ENCODE data around the gene POLR3H.

The POLR3H gene

DNA sequence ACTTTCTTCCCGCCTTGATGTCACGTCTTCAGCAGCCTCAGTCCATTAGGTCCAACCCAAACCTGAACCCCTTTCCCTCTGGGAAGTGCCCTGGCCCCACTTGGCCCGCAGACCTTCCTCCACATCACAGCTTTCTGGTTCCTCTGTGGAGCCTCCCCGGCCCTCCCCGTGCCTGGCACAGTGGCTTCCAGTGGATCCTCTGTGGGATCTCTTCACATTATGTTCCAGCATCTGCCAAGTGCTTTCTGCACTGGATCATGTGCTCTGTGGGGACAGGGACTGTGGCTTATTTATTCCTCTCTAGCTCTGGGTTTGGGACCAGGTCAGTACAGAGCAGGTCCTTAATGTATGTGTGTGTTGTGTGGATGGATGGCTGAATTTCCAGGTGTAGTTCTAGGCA, 30.9 kb downstream of the POLR3H start:
- no peak for DNase-seq

DNA sequence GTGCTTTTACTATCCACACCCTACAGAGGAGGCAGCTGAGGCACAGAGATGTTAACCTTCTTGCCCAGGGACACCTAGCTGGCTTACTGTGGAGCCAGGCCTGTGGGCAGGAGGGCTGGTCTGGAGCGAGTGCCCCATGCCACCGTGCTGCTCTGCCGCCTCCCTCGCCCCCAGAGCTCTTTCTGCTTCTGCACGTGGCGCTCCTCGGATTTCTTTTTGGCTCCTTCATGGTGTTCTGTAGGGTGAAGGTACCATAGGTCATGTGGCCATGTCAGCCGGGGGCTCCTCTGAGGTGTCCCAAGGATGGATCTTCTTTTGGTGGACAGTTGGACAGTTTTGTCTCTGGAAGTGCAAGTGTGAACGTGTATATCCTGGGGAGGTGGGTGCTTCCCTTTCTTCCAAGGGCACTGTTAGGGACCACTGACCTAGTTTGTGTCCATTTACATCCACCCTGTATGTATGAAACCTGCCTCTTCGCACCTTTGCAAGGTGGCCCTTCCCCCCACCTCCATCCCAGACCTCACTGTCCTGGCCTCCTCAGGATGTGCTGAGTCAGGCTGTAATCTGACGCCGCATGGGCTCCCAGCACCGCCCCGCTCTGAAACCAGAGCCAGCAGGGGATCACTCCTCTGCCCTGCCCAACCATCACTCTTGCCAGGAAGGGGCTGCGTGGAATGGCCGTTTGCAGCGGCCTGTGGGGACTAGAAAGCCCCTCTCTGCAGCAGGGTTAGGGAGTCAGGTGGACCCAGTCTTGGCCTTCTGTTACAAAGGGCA, 31.7 kb downstream of the POLR3H start:
- DNase-seq, result no peak

DNA sequence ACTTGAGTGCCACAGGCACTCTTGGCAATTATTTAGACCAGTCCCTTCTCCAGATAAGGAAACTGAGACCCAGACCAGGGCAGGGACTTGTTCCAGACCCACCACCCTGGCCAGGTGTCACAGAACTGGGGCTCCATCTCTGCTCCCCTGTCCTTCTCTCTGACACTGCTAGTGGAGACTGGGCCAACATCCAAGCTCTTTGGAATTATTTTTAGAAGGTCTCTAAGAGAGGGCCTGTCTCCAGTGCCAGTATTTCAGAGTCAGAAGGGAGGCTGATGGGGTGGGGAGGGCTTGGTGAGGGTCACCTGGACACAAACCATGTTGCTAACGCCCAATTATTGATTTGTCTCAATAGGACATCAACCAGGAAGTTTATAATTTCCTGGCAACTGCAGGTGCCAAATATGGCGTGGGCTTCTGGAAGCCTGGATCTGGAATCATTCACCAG, 32.7 kb downstream of the POLR3H start:
- DNase-seq, result no peak

DNA sequence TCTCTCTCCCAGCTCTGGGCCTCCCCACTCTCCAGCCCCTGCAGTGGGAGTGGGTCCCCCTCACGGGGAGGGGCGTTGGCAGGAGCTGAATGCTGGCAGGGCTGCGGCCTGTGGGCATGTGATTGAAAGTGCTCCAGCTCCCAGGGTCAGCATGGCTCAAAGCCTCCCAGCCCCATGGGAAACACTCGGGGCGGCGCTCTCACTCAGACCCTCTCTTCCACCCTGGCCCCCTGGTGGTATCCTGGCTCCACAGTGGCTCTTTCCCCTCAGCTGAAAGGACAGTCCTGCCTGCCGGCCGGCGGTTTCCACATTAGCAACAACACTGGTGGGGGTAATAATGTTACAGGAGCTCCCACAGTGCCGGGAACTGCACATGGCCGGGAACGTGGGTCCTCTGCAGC, 35.5 kb downstream of the POLR3H start:
- no peak for DNase-seq

DNA sequence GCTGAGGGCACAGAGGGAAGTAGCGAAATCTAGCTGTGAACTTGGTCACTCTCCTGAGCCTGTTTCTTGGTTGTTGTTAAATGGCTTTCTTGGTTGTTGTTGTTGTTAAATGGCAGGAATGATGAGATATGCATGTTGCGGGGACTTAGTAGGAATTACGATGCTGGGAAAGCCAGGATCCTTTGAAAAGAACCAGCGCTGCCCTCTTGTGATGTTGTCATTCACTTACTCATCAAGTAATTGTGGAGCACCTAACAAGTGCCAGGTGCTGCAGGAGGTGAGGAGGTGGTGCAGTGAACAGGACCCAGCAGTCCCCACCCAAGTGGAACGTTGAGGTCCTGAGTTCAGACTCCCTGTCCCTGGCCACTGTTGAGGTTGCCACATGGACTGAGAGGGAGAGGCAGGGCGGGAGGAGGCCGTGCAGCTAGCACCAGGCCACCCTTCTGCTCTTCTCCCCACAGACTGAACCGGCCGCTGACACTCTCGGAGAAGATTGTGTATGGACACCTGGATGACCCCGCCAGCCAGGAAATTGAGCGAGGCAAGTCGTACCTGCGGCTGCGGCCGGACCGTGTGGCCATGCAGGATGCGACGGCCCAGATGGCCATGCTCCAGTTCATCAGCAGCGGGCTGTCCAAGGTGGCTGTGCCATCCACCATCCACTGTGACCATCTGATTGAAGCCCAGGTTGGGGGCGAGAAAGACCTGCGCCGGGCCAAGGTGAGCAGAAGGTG, 36.8 kb downstream of the POLR3H start:
- DNase-seq, result no peak

DNA sequence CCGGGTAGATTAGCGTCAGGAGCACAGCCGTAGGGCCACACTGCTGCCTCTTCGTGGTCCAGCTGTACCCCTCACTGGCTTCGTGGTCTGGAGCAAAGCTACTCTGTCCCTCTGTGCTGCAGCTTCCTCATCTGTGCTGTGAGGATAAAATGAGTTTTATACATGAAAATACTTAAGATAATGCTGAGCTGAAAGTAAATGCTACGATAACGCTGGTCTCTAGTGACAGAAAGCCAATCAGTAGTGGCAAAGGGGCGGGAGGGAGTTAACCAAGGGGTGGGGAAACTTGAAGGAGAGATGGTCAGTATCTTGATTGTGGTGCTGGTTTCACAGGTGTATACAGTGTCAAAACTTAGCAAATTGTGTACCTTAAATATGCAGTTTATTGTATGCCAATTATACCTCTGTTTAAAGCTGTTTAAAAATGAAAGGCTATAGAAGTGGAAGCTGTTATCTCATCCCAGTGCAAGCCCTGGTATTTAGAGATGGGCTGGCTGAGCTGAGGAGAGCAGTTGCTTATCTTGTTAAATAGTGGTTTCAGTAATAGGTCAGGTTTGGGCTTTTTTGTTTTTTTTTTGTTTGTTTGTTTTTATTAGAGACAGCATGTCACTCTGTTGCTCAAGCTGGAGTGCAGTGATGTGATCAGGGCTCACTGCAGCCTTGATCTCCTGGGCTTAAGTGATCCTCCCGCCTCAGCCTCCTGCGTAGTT, 38.6 kb downstream of the POLR3H start:
- no peak for DNase-seq

DNA sequence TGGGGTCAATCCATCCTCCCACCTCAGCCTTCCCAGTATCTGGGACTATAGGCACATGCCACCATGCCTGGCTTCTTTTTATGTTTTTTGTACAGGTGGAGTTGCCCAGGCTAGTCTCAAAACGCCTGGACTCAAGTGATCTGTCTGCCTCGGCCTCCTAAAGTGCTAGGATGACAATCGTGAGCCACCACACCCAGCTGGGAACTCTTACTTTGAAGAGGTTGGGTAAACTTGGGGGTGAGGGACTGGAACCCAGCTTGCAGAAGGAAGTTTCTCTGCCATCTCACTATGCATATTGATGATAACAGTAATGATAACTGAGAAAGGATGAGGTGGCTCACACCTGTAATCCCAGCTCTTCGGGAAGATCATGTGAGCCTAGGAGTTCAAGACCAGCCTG, 39.5 kb downstream of the POLR3H start:
- no peak for DNase-seq

DNA sequence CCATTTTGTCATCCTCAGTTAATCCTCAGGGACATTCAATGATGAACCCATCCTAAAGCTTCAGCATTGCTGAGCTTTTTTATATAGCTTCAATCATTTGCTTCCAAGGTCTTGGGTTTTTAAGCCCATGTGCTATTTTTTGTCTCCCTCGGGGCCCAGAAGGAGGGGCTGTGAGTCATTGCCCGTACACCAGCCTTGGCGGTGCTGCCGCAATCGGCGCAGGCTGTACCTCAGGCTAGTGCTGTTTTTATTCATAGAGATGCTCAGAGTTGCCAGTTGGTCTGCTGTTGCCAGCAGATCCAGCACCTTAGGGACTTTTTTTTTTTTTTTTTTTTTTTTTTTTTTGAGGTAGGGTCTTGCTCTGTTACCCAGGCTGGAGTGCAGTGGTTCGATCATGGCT, 39.9 kb downstream of the POLR3H start:
- no peak for DNase-seq

DNA sequence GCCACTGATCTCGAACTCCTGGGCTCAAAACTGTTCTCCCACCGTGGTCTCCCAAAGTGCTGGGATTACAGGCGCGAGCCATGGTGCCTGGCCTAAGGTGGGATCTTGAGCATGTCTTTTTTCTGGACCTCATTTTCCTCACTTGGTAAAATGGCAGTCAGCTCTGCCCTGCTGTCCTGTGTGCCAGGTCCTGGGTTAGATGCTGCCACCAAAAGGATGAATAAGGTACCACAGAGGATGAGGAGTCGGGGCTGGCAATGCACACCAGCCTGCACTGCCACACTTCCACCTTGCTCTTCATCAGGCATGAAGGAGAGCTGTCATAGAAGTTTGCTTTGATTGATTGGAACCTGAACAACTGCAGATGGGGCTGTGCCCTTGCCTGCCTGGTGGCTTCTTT, 43.1 kb downstream of the POLR3H start:
- DNase-seq, result peak; percentile 46

DNA sequence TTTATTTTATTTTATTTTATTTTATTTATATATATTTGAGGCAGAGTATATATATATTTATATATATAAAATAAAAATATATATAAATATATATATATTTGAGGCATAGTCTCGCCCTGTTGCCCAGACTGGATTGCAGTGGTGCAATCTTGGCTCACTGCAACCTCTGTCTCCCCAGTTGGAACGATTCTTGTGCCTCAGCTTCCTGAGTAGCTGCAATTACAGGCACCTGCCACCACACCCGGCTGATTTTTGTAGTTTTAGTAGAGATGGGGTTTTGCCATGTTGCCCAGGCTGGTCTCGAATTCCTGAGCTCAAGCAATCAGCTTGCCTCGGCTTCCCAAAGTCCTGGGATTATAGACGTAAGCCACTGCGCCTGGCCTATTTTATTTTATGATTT, 44.0 kb downstream of the POLR3H start:
- DNase-seq, result no peak

DNA sequence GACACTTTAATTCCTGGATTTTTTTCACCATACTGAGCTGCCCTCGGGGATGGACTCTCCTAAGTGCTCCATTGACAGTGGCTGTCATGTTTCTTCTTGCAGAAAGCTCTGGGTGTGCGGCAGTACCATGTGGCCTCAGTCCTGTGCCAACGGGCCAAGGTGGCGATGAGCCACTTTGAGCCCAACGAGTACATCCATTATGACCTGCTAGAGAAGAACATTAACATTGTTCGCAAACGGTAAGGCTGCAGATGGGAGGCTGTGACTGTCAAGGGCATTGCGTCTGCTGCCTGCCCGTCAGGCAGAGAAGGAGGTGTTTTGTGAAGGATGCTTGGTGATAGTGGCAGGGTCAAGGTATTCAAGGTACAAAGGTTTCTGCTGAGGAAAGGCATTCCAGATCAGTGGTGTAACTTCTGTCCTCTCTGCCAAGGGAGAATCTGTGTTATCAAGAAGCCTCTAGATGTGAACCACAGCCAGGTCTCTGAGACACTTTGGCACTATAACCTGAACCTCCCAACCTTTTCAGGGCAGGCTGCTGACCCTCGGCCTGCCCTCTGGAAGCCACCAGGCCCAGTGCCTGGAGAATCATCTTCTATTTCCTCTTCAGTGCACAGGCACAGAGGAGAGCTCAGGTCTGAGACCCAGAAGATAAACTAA, 44.5 kb downstream of the POLR3H start:
- DNase-seq, result no peak

DNA sequence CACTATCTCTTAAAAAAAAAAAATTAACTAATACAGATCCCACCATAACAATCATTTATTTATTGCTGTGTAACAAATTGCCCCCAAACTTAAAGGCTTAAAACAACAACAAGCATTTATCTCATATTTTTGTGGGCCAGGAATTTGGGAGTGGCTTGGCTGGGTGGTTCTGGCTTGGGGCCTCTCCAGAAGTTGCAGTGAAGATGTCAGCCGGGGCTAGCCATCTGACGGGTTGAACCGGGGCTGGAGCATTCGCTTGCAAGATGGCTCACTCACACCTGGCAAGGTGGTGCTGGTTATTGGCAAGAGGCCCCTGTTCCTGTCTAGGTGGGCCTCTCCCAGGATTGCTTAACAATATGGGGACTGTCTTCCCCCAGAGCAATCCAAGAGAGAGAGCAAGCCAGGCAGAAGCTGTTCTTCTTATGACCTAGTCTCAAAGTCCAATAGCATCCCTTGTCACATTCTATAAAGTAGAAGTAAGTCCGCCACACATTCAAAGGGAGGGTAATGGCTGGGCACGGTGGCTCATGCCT, 45.9 kb downstream of the POLR3H start:
- DNase-seq, result no peak

DNA sequence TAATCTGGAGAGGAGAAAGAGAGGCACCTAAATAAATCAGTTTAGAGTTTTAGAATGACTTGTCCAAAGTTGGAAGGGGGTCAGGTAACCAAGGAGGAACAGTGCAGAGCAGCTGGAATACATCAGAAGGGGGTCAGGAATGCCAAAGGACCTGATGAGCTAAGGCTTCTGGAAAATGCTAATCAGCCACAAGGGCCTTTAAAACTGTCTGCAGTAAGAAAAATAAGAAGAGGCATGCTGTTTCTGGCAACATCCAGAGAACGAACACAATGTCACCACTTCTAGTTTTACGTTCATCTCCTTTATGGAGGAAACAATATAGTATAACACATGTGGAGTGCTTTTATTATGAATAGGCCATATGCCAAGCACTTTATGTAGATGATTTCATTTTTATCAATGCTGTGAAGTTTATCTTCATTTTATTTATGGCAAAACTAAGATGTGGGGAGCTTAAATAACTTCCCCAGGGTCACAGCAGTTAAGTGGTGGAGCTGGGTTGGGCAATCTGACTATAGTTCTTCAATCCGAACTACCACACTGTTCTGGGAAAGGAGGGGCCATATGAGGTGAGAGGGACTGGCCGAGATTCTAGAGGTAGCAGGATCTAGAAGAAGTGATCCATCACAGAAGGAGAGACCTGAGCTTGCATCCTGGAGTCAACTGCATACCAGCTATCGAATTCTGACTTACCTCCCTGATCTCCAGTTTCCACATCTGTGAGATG, 52.7 kb downstream of the POLR3H start:
- DNase-seq, result no peak

DNA sequence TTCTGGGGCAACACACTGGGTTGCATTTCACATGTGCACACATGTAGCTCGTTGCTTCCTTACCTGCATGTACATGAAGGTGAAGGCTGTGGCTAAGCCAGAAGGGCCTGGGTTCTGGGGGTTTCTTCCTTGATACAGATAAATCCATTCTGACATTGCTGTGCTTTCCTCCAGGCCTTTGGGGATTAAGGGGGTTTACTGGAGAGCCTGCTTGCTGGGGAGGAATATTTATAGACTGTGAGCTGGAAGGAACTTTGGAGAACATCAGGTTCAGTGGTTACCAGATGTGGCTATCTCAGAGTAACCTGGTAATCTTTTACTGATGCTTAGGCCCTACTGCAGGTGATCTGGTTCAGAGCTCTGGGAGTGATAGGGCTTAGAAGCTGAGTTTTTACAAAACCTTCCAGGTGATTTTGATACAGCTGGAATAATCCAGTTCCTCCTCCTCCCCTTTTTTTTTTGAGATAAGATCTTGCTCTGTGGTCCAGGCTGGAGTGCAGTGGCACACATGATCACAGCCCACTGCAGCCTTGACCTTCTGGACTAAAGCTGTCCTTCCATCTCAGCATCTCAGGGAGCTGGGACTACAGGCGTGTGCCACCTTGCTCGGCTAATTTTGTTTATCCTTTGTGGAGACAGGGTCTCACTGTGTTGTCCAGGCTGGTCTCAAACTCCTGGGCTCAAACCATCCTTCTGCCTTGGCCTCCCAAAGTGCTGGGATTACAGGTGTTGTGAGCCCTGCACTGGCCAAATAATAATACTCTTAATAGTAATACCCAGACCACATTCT, 55.5 kb downstream of the POLR3H start:
- DNase-seq, result no peak

DNA sequence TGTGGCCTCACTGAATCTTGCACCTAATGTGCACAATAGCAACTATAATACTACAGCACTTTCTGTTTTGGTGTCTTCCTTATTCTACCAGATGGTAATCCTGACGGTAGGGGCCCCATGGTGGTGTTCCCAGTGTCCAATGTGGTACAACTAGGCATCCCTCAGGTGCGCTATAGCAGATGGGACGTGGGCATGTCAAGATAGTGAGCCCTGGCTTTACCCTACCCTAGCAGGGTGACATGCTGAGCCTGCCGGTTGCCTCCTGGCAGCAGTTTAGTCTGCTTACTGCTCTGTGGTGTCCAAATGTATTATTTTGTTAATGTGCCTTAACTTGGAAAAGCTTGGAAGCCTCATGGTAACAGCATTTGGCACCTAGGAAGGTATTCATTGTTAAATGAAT, 56.2 kb downstream of the POLR3H start:
- DNase-seq, result no peak

DNA sequence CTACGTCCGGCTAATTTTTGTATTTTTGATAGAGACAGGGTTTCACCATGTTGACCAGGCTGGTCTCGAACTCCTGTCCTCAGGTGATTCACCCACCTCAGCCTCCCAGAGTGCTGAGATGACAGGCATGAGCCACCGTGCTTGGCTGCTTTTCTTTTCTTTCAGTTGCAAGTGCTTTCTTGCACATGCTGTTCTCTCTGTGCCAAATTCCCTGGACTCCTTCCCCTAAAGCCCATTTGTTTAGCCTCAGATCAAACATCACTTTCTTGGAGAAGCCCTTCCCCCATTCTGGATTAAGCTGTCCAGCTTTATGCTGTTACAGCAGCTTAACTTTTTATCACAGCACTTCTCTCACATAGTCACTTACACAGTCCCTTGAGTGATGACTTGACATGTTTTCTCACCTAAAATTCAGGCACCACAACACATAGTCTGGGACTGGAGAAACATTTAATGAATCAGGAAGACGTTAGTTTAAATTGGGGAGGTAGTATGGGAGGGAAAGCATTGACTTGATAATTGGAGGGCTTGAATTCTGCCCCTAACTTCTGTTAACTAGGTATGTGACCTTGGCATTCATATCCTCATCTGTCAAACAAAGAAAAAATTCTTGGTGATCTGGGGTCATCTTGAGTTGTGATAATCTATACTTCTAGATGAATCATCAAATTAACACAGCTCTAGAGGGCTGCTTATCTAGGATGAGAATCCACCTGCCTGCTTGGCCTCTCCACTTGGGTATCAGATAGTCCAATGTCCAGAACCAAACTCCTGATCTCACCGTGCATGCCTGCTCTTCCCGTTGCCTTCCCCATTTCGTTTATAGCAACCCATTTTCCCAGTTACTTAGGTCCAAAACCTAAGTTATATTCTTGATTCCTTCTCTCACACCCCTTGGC, 57.0 kb downstream of the POLR3H start:
- DNase-seq, result no peak

DNA sequence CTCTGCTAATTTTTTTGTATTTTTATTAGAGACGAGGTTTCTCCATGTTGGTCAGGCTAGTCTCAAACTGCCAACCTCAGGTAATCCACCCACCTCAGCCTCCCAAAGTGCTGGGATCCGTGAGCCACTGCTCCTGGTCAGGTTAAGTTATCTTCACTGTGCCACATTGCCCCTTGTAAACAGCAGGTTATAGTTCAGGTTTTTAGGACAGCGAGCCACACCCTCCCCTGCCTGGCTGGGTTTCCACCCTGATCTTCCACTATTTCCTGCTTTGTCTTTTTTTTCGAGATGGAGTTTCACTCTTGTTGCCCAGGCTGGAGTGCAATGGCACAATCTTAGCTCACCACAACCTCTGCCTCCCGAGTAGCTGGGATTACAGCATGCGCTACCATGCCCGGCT, 59.2 kb downstream of the POLR3H start:
- DNase-seq, result no peak

DNA sequence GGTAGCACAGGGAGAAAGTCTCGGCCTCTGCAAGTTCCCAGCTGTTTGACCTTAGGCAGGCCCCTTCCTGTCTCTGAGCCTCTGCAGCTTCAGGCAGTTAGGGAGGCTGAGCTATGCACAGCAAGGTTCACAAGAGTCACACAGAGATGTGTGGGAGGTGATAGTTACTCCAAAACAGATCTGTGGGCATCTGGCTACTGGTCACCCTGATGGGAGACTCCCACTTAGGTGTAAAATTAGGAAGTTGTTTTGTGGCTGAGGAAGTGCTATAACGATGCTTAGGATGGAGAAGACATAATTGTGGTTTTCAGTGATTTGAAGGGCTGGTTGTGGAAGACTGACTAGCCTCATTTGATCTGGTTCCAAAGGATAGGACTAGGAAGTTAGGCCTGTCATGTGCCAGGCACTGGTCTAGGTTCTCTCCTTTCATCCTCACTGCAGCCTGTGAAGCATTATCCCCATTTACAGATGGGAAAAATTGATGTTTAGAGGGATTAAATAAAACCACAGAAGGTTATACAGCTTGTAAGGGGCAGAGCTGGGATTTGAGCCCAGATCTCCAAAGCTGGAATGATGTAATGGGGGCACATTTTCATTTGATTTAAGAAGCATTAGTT, 61.8 kb downstream of the POLR3H start:
- no peak for DNase-seq

DNA sequence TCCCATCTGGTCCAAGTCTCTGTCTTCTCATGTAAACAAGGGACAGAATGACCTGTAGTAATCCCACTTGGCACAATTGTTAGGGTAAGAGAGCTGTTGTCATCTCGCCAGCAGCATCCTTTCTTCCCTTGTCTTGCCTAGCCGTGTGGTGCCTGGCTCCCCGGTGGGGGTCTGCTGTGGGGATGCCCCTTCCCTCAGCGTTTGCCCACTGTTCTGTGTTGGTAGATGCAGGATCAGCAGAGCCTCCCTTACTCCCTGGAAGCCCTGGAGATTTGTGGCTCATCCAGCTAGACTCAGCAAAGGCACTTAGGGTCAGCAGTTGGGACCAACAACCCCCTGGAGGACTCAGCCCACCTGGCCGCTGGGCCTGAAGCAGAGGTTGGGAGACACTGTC, 62.3 kb downstream of the POLR3H start:
- DNase-seq, result no peak
